HepG2 (cell line): Measurements from ENCODE around the gene ADRA2B. TPM values are rescaled to one million over a fixed set of nuclear protein-coding genes. Genes with fewer than 3 reads are reported as not detected.

ENCODE experiments used
- ATAC-seq: fragments of 200-7000 bp; cut with Tn5 transposase; 3 replicates; pipeline ENCODE4 v1.9.1; 2020; ENCODE audit warnings: mild to moderate bottlenecking, moderate library complexity
- BruUV-seq: library from RNA; stranded (reverse); fragments of 400-500 nt; replicated peaks from 2 replicates; lab custom pipeline; 2021; lab: Mats Ljungman, UMichigan
- CTCF ChIA-PET: fragments of 300-600 bp; formaldehyde crosslinking; extraction: SDS; loops from one replicate; lab custom pipeline; 2021; ENCODE audit warnings: low total read pairs, inconsistent platforms, low intra/inter-chr PET ratio; lab: Yijun Ruan, JAX
- POLR2A ChIA-PET: fragments of 350-600 bp; sonication (Branson Sonifier 250); formaldehyde crosslinking; loops from one replicate; lab custom pipeline; 2020; ENCODE audit warnings: antibody characterized with exemption, inconsistent platforms; lab: Yijun Ruan, JAX
- DNase-seq: peaks from one replicate; pipeline ENCODE4 v3.0.0-alpha.2; 2015; ENCODE audit warnings: low spot score
- FAIRE-seq: peaks from 3 replicates; lab custom pipeline; 2011; peaks lifted over from hg19 to GRCh38; lab: Jason Lieb, UNC
- H2AFZ ChIP-seq: one replicate; pipeline ENCODE4 v1.6.1; 2011; ENCODE audit warnings: low read length, inconsistent platforms
- H3K27ac ChIP-seq: fragments of 300-600 bp; 3 replicates; pipeline ENCODE4 v1.8.0; 2011; ENCODE audit warnings: mixed run types, mild to moderate bottlenecking, mixed read lengths, low read length, inconsistent platforms; ENCODE audit not compliant: insufficient read depth; ENCODE audit errors: extremely low read length
- H3K27me3 ChIP-seq, 2 experiments: fragments of 200-600 bp in 1 of 2; 2 replicates in 1 of 2; 3 replicates in 1 of 2; pipeline versions ENCODE4 v1.6.0 to v1.8.0; 2011; ENCODE audit warnings: low read length in 2 of 2, mild to moderate bottlenecking in 2 of 2, moderate library complexity in 2 of 2, inconsistent platforms in 1 of 2; ENCODE audit not compliant: insufficient read depth in 2 of 2, control insufficient read depth in 1 of 2
- H3K36me3 ChIP-seq, 2 experiments: fragments of 200-600 bp in 1 of 2; replicated peaks in 1 of 2; 2 replicates in 1 of 2; 3 replicates in 1 of 2; pipeline versions ENCODE4 v1.5.1 to v1.8.0; 2011; ENCODE audit warnings: low read length in 2 of 2, inconsistent platforms in 1 of 2; ENCODE audit not compliant: insufficient read depth in 2 of 2, control insufficient read depth in 1 of 2
- H3K4me1 ChIP-seq: 2 replicates; pipeline ENCODE4 v1.5.1; 2012; ENCODE audit warnings: low read length, inconsistent platforms; ENCODE audit not compliant: insufficient read depth
- H3K4me2 ChIP-seq: 2 replicates; pipeline ENCODE4 v1.6.0; 2011; ENCODE audit warnings: low read depth, low read length, inconsistent platforms
- H3K4me3 ChIP-seq, 3 experiments: fragments of 200-600 bp in 1 of 3; sonication (generic), shearing (Covaris generic) in 1 of 3; replicated peaks in 1 of 3; 2 replicates each; pipeline ENCODE4 v1.5.1; 2011 to 2016; ENCODE audit warnings: low read length in 3 of 3, inconsistent platforms in 2 of 3, low read depth in 2 of 3, mild to moderate bottlenecking in 2 of 3, control low read depth in 1 of 3, mixed read lengths in 1 of 3; ENCODE audit not compliant: insufficient read depth in 1 of 3
- H3K79me2 ChIP-seq: one replicate; pipeline ENCODE4 v1.6.1; 2011; ENCODE audit warnings: low read length, inconsistent platforms; ENCODE audit not compliant: insufficient read depth
- H3K9ac ChIP-seq: 2 replicates; pipeline ENCODE4 v1.6.0; 2011; ENCODE audit warnings: mild to moderate bottlenecking, low read depth, low read length, inconsistent platforms; ENCODE audit not compliant: insufficient read depth
- H3K9me3 ChIP-seq: 2 replicates; pipeline ENCODE4 v1.5.1; 2012; ENCODE audit warnings: mild to moderate bottlenecking, low read length
- H4K20me1 ChIP-seq: 2 replicates; pipeline ENCODE4 v1.6.0; 2011; ENCODE audit warnings: inconsistent platforms, mild to moderate bottlenecking, low read length, moderate library complexity; ENCODE audit not compliant: insufficient read depth
- CAMTA2 ChIP-seq: sonication (generic); formaldehyde crosslinking; IDR thresholded peaks from 2 replicates; pipeline ENCODE4 v1.4.0; 2020; ENCODE audit warnings: mild to moderate bottlenecking, missing genetic modification reagents, borderline replicate concordance
- KDM6A ChIP-seq: IDR thresholded peaks from 2 replicates; pipeline ENCODE4 v1.6.1; 2016; ENCODE audit warnings: low read depth
- MTF2 ChIP-seq: sonication (generic); formaldehyde crosslinking; IDR thresholded peaks from 2 replicates; pipeline ENCODE4 v1.5.0; 2020; ENCODE audit warnings: missing genetic modification reagents, borderline replicate concordance
- TP53 ChIP-seq: sonication (generic); formaldehyde crosslinking; conservative IDR thresholded peaks from 2 replicates; pipeline ENCODE4 v1.4.0; 2020; ENCODE audit warnings: missing genetic modification reagents
- XBP1 ChIP-seq: sonication (generic); formaldehyde crosslinking; IDR thresholded peaks from 2 replicates; pipeline ENCODE4 v1.5.0; 2020; ENCODE audit warnings: missing genetic modification reagents
- ZNF24 ChIP-seq: fragments of 450-650 bp; IDR thresholded peaks from 2 replicates; pipeline ENCODE4 v1.6.1; 2017; ENCODE audit warnings: antibody characterized with exemption, mild to moderate bottlenecking
- ZNF263 ChIP-seq: sonication (generic); formaldehyde crosslinking; IDR thresholded peaks from 2 replicates; pipeline ENCODE4 v1.4.0; 2020; ENCODE audit warnings: missing genetic modification reagents
- ZNF724P ChIP-seq: sonication (generic); formaldehyde crosslinking; IDR thresholded peaks from 2 replicates; pipeline ENCODE4 v1.8.0; 2022; ENCODE audit warnings: missing genetic modification reagents, borderline replicate concordance
- ZSCAN30 ChIP-seq: sonication (generic); formaldehyde crosslinking; IDR thresholded peaks from 2 replicates; pipeline ENCODE4 v1.5.0; 2020; ENCODE audit warnings: mild to moderate bottlenecking, missing genetic modification reagents
- WGBS: methylation state at CpG from one replicate; pipeline ENCODE4 v1.1.6; 2017; ENCODE audit warnings: low lambda C conversion rate; 5-methylcytosine and 5-hydroxymethylcytosine counted together
- in situ Hi-C: cut with HindIII; loops from 2 replicates; pipeline ENCODE4 v1.10.0; 2017; ENCODE audit warnings: low pct_unique_long_range_greater_than_20kb; ENCODE audit not compliant: extremely low pct_ligation_motif_present
- intact Hi-C: fragments of 100-400 bp; cut with micrococcal nuclease; formaldehyde crosslinking; loops from one replicate; pipeline ENCODE4 v1.10.0; 2022; ENCODE audit not compliant: unreplicated experiment
- polyA plus RNA-seq, 8 experiments: library from polyadenylated mRNA; depleted of rRNA in 3 of 8; stranded (reverse) in 7 of 8; unstranded in 1 of 8; fragments of >200 nt; fragmentation: Illumina TruSeq in 4 of 8; extraction: Trizol in 4 of 8; gene quantifications; 2 replicates each; pipeline versions ENCODE4 v1.2.1 to v1.2.3, GENCODE V29; 2011 to 2016; ENCODE audit warnings: low read depth in 4 of 8, missing spikeins in 1 of 8, mixed read lengths in 1 of 8; ENCODE audit not compliant: insufficient read depth in 1 of 8
- total RNA-seq, 5 experiments: library from RNA; depleted of rRNA; stranded (reverse); fragments of >200 nt; fragmentation: Illumina TruSeq; extraction: Trizol; gene quantifications; 2 replicates each; pipeline ENCODE4 v1.2.3, GENCODE V29; 2016; ENCODE audit warnings: low read depth in 1 of 5
- TF ChIP-seq, protein P1 (sequence below): sonication (generic); formaldehyde crosslinking; IDR thresholded peaks from 2 replicates; pipeline ENCODE4 v1.8.0; 2022; ENCODE audit warnings: low read depth, missing genetic modification reagents
- TF ChIP-seq, protein P2 (sequence below): sonication (generic); formaldehyde crosslinking; IDR thresholded peaks from 2 replicates; pipeline ENCODE4 v1.4.0; 2020; ENCODE audit warnings: mild to moderate bottlenecking, missing genetic modification reagents
- TF ChIP-seq, protein P3 (sequence below): sonication (generic); formaldehyde crosslinking; IDR thresholded peaks from 2 replicates; pipeline ENCODE4 v1.5.1; 2020; ENCODE audit warnings: missing genetic modification reagents, mild to moderate bottlenecking, borderline replicate concordance

The ADRA2B gene
- total and polyA plus RNA-seq, 2 of the 13 experiments (the other 11 are each of a cell fraction or from before 2014, with no cell fraction given), result not detected

GRCh38 chr2:96114903-96115581 lies 1.3 kb downstream of the ADRA2B start:
- H4K20me1 ChIP-seq, result no peaks in the 10 kb centered on the region
- in situ Hi-C loops, result loop anchor here (25.0 kb wide), 2 partner anchors 103 to 278 kb away; no protein-coding TSS in a partner anchor
- ChIA-PET POLR2A (no interaction called here), CTCF (no interaction called here)
- intact Hi-C loops, result loop anchor here (10.0 kb wide), 2 partner anchors 50 to 90 kb away; no protein-coding TSS in a partner anchor
- no peak overlapping the region for H3K4me2 ChIP-seq
- ATAC-seq, result no peak
- no peaks in the 10 kb centered on the region for H3K36me3 ChIP-seq
- H3K27ac ChIP-seq, result no peak overlapping the region
- 0 out of 2 replicates have a peak, but pooled peaks cover 5% of the 10 kb centered on the region for H3K4me1 ChIP-seq
- no peak overlapping the region for H2AFZ ChIP-seq
- BruUV-seq, result no TSS peak
- H3K4me3 ChIP-seq, result no peak overlapping the region
- WGBS, result 68% methylated on average over 21 of the region's 24 CpGs
- H3K9ac ChIP-seq, result no peak overlapping the region
- TF ChIP-seq MTF2 (CRISPR knock-in tag) (no peak), ZNF24 (no peak), ZNF724P (no peak)
- TF ChIP-seq, protein P1, sequence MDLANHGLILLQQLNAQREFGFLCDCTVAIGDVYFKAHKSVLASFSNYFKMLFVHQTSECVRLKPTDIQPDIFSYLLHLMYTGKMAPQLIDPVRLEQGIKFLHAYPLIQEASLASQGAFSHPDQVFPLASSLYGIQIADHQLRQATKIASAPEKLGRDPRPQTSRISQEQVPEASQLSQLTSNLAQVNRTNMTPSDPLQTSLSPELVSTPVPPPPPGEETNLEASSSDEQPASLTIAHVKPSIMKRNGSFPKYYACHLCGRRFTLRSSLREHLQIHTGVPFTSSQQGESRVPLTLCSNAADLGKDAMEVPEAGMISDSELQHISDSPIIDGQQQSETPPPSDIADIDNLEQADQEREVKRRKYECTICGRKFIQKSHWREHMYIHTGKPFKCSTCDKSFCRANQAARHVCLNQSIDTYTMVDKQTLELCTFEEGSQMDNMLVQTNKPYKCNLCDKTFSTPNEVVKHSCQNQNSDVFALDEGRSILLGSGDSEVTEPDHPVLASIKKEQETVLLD (CRISPR knock-in tag), result no peak
- TF ChIP-seq, all 625 proteins: peak for 0
- H3K79me2 ChIP-seq, result no peaks in the 10 kb centered on the region
- H3K9me3 ChIP-seq, result no peaks in the 10 kb centered on the region
- DNase-seq, result no peak
- peaks cover 22 to 51% of the 10 kb centered on the region in 2 experiments; a peak in 4 of 5 replicates for H3K27me3 ChIP-seq
- FAIRE-seq, result no peak

GRCh38 chr2:96114546-96114902 lies 1.8 kb downstream of the ADRA2B start:
- WGBS, result 66% methylated on average over 12 of the region's 13 CpGs
- no peak for TF ChIP-seq ZSCAN30
- no peak for TF ChIP-seq ZNF263 (CRISPR knock-in tag)
- no peak for TF ChIP-seq KDM6A (CRISPR knock-in tag)
- TF ChIP-seq TP53 (CRISPR knock-in tag), result no peak
- TF ChIP-seq, protein P2, sequence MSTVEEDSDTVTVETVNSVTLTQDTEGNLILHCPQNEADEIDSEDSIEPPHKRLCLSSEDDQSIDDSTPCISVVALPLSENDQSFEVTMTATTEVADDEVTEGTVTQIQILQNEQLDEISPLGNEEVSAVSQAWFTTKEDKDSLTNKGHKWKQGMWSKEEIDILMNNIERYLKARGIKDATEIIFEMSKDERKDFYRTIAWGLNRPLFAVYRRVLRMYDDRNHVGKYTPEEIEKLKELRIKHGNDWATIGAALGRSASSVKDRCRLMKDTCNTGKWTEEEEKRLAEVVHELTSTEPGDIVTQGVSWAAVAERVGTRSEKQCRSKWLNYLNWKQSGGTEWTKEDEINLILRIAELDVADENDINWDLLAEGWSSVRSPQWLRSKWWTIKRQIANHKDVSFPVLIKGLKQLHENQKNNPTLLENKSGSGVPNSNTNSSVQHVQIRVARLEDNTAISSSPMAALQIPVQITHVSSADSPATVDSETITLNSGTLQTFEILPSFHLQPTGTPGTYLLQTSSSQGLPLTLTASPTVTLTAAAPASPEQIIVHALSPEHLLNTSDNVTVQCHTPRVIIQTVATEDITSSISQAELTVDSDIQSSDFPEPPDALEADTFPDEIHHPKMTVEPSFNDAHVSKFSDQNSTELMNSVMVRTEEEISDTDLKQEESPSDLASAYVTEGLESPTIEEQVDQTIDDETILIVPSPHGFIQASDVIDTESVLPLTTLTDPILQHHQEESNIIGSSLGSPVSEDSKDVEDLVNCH (CRISPR knock-in tag), result no peak
- TF ChIP-seq CAMTA2 (CRISPR knock-in tag), result no peak
- no peak for TF ChIP-seq ZNF24
- TF ChIP-seq XBP1 (CRISPR knock-in tag), result no peak
- TF ChIP-seq, protein P3, sequence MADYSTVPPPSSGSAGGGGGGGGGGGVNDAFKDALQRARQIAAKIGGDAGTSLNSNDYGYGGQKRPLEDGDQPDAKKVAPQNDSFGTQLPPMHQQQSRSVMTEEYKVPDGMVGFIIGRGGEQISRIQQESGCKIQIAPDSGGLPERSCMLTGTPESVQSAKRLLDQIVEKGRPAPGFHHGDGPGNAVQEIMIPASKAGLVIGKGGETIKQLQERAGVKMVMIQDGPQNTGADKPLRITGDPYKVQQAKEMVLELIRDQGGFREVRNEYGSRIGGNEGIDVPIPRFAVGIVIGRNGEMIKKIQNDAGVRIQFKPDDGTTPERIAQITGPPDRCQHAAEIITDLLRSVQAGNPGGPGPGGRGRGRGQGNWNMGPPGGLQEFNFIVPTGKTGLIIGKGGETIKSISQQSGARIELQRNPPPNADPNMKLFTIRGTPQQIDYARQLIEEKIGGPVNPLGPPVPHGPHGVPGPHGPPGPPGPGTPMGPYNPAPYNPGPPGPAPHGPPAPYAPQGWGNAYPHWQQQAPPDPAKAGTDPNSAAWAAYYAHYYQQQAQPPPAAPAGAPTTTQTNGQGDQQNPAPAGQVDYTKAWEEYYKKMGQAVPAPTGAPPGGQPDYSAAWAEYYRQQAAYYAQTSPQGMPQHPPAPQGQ (CRISPR knock-in tag), result no peak

More at GRCh38 chr2:96114546-96114902, 1.8 kb downstream of the ADRA2B start:
- POLR2A ChIA-PET, result no interaction called here
- Histone ChIP-seq H3K36me3 (no peaks in the 10 kb centered on the region), H3K9ac (no peak overlapping the region), H3K79me2 (no peaks in the 10 kb centered on the region), H3K9me3 (no peaks in the 10 kb centered on the region), H3K27ac (no peak overlapping the region), H3K4me3 (no peak overlapping the region), H3K27me3 (peaks cover 19 to 46% of the 10 kb centered on the region in 2 experiments; a peak in 4 of 5 replicates), H4K20me1 (no peaks in the 10 kb centered on the region), H3K4me2 (no peak overlapping the region), H3K4me1 (peaks cover 10% of the 10 kb centered on the region), H2AFZ (no peak overlapping the region)
- in situ Hi-C loops (loop anchor here (25.0 kb wide), 2 partner anchors 102 to 277 kb away; no protein-coding TSS in a partner anchor), intact Hi-C loops (loop anchor here (10.0 kb wide), 2 partner anchors 50 to 90 kb away; no protein-coding TSS in a partner anchor)
- CTCF ChIA-PET, result no interaction called here
- no TSS peak for BruUV-seq
- FAIRE-seq (no peak), DNase-seq (no peak), ATAC-seq (no peak)
